DMS 273 (cell line): ENCODE data around the gene STK38.
A peak's percentile ranks its signal among the peaks of the same experiment; 100 is the strongest.

Source experiments
- DNase-seq: peaks from one replicate; lab custom pipeline; 2025; ENCODE audit not compliant: unreplicated experiment; lab: John Stamatoyannopoulos, UW

Gene STK38

GRCh38 chr6:36566418-36566905 is 19.2 kb upstream of the STK38 start:
- no peak for DNase-seq

- no peak for DNase-seq
These were observed 16.6 kb upstream of the STK38 start for GRCh38 chr6:36563928-36564284.

- DNase-seq, result peak; percentile 23
These were observed 16.1 kb upstream of the STK38 start for GRCh38 chr6:36563237-36563927.

- DNase-seq, result no peak
These were observed 13.5 kb upstream of the STK38 start for GRCh38 chr6:36560822-36561221.

- no peak for DNase-seq
These were observed 11.9 kb upstream of the STK38 start for GRCh38 chr6:36559011-36559793.

GRCh38 chr6:36556281-36556680 is 9.0 kb upstream of the STK38 start:
- no peak for DNase-seq

GRCh38 chr6:36555750-36556252 is 8.5 kb upstream of the STK38 start:
- no peak for DNase-seq

GRCh38 chr6:36550473-36551000 is 3.3 kb upstream of the STK38 start:
- no peak for DNase-seq

GRCh38 chr6:36548401-36548743 is 1.1 kb upstream of the STK38 start:
- DNase-seq, result no peak

GRCh38 chr6:36547646-36548400 is 544 bp upstream of the STK38 start:
- no peak for DNase-seq

GRCh38 chr6:36546308-36546919 is 865 bp downstream of the STK38 start:
- DNase-seq, result peak; percentile 40

GRCh38 chr6:36545767-36546307 is 1.4 kb downstream of the STK38 start:
- DNase-seq, result no peak

- no peak for DNase-seq
These were observed 3.1 kb downstream of the STK38 start for GRCh38 chr6:36544228-36544627.

GRCh38 chr6:36542041-36542440 is 5.2 kb downstream of the STK38 start:
- no peak for DNase-seq

- no peak for DNase-seq
These were observed 7.3 kb downstream of the STK38 start for GRCh38 chr6:36539814-36540568.

- no peak for DNase-seq
These were observed 10.3 kb downstream of the STK38 start for GRCh38 chr6:36536873-36537547.

- no peak for DNase-seq
These were observed 14.0 kb downstream of the STK38 start for GRCh38 chr6:36533321-36533720.

GRCh38 chr6:36526066-36526465 is 21.2 kb downstream of the STK38 start:
- no peak for DNase-seq

- no peak for DNase-seq
These were observed 21.9 kb downstream of the STK38 start for GRCh38 chr6:36525346-36525745.
